Sigmoid colon (tissue), 4 donors: Measurements from ENCODE around the gene TBCE.

Experiments
- EP300 ChIP-seq, 4 donors: sonication (generic); formaldehyde crosslinking; IDR thresholded peaks; one replicate each; pipeline ENCODE4 v1.6.1; 2017; ENCODE audit warnings: antibody characterized with exemption in 4 of 4
- POLR2A ChIP-seq, 2 donors: fragments of 450-650 bp; IDR thresholded peaks; one replicate each; pipeline ENCODE4 v1.6.1; 2016; ENCODE audit warnings: antibody characterized with exemption in 2 of 2, mild to moderate bottlenecking in 2 of 2, moderate library complexity in 2 of 2
- POLR2AphosphoS5 ChIP-seq, 4 donors: sonication (generic); formaldehyde crosslinking; IDR thresholded peaks; one replicate each; pipeline ENCODE4 v1.6.1; 2017; ENCODE audit warnings: antibody characterized with exemption in 4 of 4
- TF ChIP-seq, protein P1 (sequence below), 4 experiments: fragments of 450-650 bp in 3 of 4; fragments of 200-600 bp in 1 of 4; IDR thresholded peaks; one replicate each; pipeline ENCODE4 v1.5.1; 2016 to 2019; ENCODE audit warnings: antibody characterized with exemption in 4 of 4, mild to moderate bottlenecking in 3 of 4, moderate library complexity in 2 of 4

DNA sequence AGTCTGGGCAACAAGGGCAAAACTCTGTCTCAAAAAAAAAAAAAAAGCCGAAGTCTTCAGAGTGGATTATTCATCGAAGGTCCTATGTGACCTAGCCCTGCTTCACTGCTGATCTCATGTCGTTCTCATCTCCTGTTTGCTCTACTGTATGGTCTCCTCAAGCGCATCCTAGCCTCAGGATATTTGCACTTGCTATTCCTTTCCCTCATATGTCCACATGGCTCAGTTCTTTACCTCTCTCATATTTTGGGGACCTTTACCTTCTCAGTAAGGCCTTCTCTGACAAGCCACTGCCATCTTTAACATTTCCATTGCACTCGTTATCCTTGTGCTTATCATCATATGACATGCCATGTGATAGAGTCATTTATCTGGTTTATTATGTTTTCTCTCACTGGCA is 2.6 kb downstream of the TBCE start:
- TF ChIP-seq, protein P1, sequence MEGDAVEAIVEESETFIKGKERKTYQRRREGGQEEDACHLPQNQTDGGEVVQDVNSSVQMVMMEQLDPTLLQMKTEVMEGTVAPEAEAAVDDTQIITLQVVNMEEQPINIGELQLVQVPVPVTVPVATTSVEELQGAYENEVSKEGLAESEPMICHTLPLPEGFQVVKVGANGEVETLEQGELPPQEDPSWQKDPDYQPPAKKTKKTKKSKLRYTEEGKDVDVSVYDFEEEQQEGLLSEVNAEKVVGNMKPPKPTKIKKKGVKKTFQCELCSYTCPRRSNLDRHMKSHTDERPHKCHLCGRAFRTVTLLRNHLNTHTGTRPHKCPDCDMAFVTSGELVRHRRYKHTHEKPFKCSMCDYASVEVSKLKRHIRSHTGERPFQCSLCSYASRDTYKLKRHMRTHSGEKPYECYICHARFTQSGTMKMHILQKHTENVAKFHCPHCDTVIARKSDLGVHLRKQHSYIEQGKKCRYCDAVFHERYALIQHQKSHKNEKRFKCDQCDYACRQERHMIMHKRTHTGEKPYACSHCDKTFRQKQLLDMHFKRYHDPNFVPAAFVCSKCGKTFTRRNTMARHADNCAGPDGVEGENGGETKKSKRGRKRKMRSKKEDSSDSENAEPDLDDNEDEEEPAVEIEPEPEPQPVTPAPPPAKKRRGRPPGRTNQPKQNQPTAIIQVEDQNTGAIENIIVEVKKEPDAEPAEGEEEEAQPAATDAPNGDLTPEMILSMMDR (IDR thresholded peaks at IDR 0.05): no peak
- no peak for TF ChIP-seq POLR2A (IDR thresholded peaks at IDR 0.05)
- TF ChIP-seq POLR2AphosphoS5 (IDR thresholded peaks at IDR 0.05): no peak
- no peak for TF ChIP-seq EP300 (IDR thresholded peaks at IDR 0.05)
